HL-60 (cell line): ENCODE data around the gene TM4SF4.

Experiments
- CTCF ChIP-seq: IDR thresholded peaks from one replicate; pipeline ENCODE4 v1.5.1; 2011; ENCODE audit warnings: low read length, control low read depth, inconsistent platforms; ENCODE audit not compliant: insufficient read depth
- POLR2AphosphoS5 ChIP-seq: IDR thresholded peaks from 2 replicates; pipeline ENCODE4 v1.6.1; 2012; ENCODE audit warnings: low read depth
- REST ChIP-seq: IDR thresholded peaks from 2 replicates; pipeline ENCODE4 v1.6.1; 2012; ENCODE audit warnings: low read depth; ENCODE audit not compliant: insufficient replicate concordance
- SPI1 ChIP-seq: IDR thresholded peaks from 2 replicates; pipeline ENCODE4 v1.6.1; 2012; ENCODE audit warnings: low read depth, mild to moderate bottlenecking, borderline replicate concordance

DNA sequence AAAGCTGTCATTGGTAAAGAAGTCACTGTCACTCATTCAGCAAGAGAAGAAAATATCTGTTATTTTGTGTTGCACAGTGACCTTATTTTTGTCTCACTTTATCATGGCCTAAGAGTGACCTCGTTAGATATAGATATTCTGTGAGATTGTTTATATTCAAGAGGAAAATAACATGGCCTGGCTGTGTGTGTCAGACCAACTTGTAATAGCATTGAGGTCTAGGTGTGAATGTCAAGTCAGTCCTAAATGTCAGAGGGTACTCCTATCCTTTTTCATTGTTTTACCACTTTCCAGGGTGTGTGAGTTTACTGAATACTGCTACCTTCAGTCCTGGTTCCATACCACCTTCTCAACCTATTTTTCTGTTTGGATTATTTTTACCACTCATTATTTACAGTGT lies 18.5 kb upstream of the TM4SF4 start:
- no peak for TF ChIP-seq CTCF
- no peak for TF ChIP-seq REST
- TF ChIP-seq POLR2AphosphoS5: no peak
- TF ChIP-seq SPI1: no peak
